ENCODE data around the gene CPT1C.
A peak's percentile ranks its signal among the peaks of the same experiment; 100 is the strongest.

The CPT1C gene
- long read RNA-seq, donor 1, partial matches to known transcripts: 0 of 3 reads
- long read RNA-seq, donor 1, other reads (novel, unspliced or antisense): 0 of 3 reads
- long read RNA-seq, donor 2: 0 reads
- long read RNA-seq, donor 3: 0 reads
- long read RNA-seq, donor 4: 0 reads
- long read RNA-seq, donor 5, partial matches to known transcripts: 0 of 2 reads
- long read RNA-seq, donor 5, other reads (novel, unspliced or antisense): 0 of 2 reads
- long read RNA-seq, donor 6, partial matches to known transcripts: 0 of 1 reads
- long read RNA-seq, donor 6, other reads (novel, unspliced or antisense): 0 of 1 reads
- long read RNA-seq, donor 7, partial matches to known transcripts: 0 of 2 reads
- long read RNA-seq, donor 7, other reads (novel, unspliced or antisense): 0 of 2 reads
- long read RNA-seq, donor 8, partial matches to known transcripts: 0 of 1 reads
- long read RNA-seq, donor 8, other reads (novel, unspliced or antisense): 0 of 1 reads

GRCh38 chr19:49690656-49691242 lies at the start of gene CPT1C:
Gene CPT1C, plus strand, starts transcription at chr19:49691116. Its CDS starts 1,137 bp downstream, at chr19:49692253.
- peak; percentile 60 for DNase-seq

- DNase-seq: peak; percentile 94
Observed at GRCh38 chr19:49641688-49642491, 49.0 kb upstream of the CPT1C start, which contains the start of gene SCAF1. Gene SCAF1, plus strand, starts transcription at chr19:49642209. Its CDS starts 2,818 bp downstream, at chr19:49645027.

GRCh38 chr19:49642492-49643035 lies 48.4 kb upstream of the CPT1C start:
- no peak for DNase-seq

DNA sequence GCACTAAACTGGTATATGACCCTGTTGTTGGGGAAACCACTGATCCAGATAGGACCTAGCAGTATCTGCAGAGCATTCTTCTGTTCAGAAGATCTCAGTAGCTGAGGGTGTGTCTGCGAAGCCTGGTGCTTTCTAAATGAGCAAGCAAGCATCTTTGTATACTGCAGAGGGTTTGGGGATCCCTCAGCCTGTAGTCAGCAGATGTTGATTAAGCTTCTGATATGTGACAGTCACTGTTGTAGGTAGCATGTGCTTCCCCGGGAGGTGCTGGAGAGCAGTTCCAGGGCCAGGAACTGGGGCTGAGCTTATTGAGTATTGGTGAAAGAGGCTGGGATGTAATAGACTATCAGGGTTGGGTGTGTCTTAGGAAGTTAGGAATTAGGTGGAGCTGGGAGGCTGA lies 47.5 kb upstream of the CPT1C start:
- no peak for DNase-seq

GRCh38 chr19:49645592-49645991 lies 45.3 kb upstream of the CPT1C start:
- no peak for DNase-seq

- no peak for DNase-seq
Observed at GRCh38 chr19:49645995-49646394, 44.9 kb upstream of the CPT1C start.

DNA sequence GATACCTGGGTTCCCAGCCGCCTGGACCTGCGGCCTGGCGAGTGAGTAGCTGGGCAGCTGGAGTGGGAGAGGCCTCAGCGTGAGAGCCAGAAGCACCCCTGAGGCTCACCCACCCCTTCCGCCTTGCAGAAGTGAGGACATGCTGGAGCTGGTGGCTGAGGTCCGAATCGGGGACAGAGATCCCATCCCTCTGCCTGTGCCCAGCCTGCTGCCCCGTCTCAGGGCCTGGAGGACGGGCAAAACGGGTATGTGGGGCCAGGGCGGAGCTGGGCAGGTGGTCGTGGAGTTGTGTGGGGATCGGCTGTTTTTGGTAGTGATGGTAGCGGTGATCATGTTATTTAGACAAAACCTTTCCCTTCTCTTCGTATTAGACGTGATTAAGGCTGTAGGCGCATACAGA lies 44.3 kb upstream of the CPT1C start:
- no peak for DNase-seq

- DNase-seq: no peak
Observed at GRCh38 chr19:49651029-49651819, 39.7 kb upstream of the CPT1C start.

DNA sequence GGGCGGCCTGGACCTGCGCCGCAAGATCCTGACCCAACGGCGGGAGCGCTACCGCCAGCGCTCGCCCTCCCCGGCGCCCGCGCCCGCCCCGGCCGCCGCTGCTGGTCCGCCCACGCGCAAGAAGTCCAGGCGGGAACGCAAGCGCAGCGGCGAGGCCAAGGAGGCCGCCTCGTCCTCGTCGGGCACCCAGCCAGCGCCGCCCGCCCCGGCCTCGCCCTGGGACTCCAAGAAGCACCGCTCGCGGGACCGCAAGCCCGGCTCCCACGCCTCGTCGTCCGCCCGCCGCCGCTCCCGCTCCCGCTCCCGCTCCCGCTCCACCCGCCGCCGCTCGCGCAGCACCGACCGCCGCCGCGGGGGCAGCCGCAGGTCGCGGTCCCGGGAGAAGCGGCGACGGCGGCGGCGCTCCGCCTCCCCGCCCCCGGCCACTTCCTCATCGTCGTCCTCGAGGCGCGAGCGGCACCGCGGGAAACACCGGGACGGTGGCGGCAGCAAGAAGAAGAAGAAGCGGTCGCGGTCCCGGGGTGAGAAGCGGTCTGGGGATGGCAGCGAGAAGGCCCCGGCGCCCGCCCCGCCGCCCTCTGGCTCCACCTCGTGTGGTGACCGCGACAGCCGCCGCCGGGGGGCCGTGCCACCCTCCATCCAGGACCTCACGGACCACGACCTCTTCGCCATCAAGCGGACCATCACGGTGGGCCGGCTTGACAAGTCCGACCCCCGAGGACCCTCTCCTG lies 38.9 kb upstream of the CPT1C start:
- DNase-seq: no peak

DNA sequence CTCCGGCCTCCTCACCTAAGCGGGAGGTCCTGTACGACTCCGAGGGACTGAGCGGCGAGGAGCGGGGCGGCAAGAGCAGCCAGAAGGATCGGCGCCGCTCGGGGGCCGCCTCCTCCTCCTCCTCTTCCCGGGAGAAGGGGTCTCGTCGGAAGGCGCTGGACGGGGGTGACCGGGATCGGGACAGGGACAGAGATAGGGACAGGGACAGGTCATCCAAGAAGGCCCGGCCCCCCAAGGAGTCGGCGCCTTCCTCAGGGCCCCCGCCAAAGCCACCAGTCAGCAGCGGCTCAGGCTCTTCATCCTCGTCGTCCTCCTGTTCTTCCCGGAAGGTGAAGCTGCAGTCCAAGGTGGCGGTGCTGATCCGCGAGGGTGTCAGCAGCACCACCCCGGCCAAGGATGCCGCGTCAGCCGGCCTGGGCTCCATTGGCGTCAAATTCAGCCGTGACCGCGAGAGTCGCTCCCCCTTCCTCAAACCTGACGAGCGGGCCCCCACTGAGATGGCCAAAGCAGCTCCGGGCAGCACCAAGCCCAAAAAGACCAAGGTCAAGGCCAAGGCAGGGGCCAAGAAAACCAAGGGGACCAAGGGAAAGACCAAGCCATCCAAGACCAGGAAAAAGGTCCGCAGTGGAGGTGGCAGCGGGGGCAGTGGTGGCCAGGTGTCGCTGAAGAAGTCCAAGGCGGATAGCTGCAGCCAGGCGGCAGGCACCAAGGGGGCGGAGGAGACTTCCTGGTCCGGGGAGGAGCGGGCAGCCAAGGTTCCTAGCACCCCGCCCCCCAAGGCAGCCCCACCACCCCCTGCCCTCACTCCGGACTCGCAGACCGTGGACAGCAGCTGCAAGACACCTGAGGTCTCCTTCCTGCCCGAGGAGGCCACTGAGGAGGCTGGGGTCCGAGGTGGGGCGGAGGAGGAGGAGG lies 38.1 kb upstream of the CPT1C start:
- no peak for DNase-seq

GRCh38 chr19:49653466-49653806 lies 37.5 kb upstream of the CPT1C start:
- DNase-seq: no peak

DNA sequence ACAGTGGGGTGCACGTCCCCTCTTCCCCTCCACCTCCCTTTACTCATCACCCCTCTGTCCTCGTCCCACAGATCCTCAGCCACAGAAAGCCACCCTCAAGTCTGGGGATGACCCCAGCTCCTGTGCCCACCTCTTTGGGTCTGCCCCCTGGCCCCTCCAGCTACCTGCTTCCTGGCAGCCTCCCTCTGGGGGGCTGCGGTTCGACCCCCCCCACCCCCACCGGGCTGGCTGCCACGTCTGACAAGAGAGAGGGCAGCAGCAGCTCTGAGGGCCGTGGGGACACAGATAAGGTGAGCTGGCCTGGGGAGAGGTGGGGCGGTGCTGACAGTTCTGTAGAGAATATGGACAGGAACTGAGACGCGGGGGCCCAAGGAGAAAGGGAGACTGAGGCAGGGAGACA lies 36.3 kb upstream of the CPT1C start:
- no peak for DNase-seq

DNA sequence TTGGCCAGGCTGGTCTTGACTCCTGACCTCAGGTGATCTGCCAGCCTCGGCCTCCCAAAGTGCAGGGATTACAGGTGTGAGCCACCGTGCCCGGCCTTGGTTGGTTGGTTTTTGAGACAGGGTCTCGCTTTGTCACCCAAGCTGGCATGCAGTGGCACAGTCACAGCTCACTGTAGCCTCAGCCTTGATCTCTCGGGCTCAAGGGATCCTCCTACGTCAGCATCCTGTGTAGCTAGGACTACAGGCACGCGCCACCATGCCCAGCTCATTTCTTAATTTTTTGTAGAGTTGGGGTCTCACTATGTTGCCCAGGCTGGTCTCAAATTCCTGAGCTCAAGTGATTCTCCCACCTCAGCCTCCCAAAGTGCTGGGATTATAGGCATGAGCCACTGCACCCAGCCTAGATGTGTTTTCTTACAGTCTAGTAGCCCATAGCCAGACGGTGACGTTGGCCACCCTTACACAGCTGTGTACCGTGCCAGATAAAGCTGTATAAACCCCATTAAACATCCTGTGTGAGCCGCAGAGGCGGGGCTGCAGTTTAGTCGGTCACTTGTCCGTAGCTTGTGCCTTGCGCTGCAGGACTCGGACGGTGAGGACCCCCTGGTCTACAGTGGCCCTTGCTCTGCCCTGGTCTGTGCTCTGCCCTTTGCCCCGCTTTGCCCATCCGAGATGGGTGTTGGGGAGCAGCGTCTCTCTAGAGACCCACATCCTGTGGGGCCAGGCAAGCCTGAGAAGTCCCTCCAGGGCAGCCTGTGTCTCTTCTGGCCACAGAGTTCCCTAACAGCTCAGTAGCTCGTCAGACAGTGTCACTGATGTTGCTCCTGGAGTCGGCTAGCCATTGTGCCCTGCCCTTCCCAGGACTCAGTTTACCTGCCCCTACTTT lies 35.1 kb upstream of the CPT1C start:
- no peak for DNase-seq

DNA sequence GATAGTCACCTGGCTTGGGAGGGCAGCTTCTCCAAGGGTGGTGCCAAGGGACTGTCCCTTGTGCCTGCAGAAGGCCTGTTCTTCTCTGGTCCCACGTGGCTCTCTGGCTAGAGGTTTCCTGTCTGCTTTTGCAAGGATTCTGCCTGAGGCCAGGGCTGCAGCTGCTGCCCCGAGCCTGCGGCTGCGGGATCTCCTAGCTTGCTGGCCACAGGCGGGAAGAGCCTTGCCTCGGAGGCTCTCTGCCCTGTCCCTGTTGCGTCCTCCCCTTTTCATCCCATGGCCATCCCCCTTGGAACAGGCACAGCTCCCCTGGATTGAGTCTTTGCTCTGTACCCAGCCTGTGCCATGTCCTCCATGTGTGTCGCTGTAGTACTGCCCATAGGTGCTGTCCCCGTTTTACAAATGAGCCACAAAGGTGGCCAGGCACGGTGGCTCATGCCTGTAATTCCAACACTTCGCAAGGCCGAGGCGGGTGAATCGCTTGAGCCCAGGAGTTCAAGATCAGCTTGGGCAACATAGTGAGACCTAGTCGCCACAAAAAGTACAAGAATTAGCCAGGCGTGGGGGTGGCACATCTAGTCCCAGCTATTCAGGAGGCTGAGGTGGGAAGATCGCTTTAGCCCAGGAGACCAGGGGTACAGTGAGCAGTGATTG lies 34.3 kb upstream of the CPT1C start:
- DNase-seq: no peak

DNA sequence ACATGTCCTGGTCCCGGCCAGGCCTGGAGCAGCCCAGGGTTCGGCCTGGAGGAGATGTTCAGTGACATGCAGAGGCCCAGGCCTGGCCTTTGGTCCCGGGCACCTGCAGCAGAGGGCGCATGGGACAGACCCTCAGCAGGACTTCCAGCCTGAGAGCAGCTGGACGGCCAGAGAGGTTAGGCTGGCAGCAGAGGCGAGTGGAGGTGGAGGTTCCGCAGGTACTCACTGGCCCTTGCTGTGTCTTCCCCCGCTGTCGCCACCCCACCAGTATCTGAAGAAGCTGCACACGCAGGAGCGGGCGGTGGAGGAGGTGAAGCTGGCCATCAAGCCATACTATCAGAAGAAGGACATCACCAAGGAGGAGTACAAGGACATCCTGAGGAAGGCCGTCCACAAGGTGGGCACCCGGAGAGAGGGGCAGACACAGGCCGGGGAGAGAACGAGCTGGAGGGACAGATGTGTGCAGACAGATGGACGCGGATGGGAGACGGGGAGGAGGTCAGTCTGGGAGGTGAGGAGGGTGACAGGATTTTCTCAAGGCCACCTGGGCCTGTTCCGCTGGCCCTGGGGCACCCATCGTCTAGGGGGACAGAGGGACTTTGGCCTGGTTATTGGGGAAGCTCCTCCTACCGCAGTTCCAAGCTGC lies 33.3 kb upstream of the CPT1C start:
- DNase-seq: no peak

GRCh38 chr19:49658139-49658517 lies 32.8 kb upstream of the CPT1C start:
- DNase-seq: no peak

DNA sequence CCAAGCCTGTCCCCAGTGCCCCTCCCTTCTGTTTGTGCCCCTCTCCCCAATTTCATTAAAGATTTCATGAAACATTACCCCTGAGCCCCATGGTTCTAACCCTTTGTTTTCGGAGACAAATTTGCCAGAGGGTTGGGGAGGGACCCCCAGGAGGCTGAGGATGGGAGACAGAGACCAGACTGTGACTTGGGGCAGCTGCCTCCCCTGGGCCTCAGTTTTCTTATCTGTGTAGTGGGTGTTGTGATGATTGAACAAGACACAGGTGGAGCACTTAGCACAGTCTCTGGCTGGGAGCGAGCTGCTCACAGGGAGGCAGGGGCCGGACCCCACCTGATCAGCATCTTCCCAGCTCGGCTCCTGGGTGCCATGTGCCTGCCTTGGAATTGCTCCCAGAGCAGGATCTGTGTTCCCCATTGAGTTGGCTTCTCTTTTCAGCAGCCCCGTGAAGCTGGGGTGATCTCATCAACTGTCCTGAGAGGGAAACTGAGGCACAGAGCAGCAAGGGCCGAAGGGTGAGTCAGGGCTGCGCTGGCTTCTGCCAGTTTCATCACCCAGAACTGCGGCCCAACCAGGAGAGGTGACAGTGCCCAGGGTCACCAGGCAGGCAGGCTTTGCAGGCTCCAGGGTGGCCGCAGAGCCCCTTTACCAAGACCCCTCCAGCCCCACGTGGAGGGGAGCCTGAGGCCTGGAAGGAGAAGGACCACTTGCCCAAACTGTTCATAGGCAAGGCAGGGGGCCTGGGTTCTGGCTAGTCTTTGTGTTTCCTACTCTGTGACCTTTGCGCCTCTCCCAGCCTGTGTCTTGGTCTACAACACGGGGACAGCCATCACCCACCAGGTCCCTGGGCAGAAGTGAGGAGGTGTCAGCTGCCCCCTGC lies 32.1 kb upstream of the CPT1C start:
- DNase-seq: no peak

All from right kidney (tissue), 9 donors.